OCI-LY3 (cell line): ENCODE results near the gene USP53.
"Not testable (repeated sequence)": the region's sequence is repeated elsewhere in the genome, so short reads cannot be mapped to it uniquely, and the experiment has no call there.

Source experiments
- H2AFZ ChIP-seq: fragments of 200-600, 300-600 bp; shearing (Covaris generic); 2 replicates; pipeline ENCODE4 v1.6.0; 2014; ENCODE audit warnings: antibody characterized with exemption, low read depth, low read length
- H3K27ac ChIP-seq: fragments of 200-600, 300-600 bp; sonication (generic); 2 replicates; pipeline ENCODE4 v1.5.1; 2014; ENCODE audit warnings: mild to moderate bottlenecking, low read length, moderate library complexity, mixed read lengths
- H3K27me3 ChIP-seq: fragments of 200-600, 300-600 bp; sonication (generic); 2 replicates; pipeline ENCODE4 v1.6.1; 2014; ENCODE audit warnings: low read depth, low read length, mixed read lengths
- H3K36me3 ChIP-seq: fragments of 200-600, 300-600 bp; sonication (generic); replicated peaks from 2 replicates; pipeline ENCODE3; 2014; ENCODE audit warnings: low read depth, low read length, mixed read lengths
- H3K4me1 ChIP-seq: fragments of 300-600, 200-600 bp; sonication (generic); 2 replicates; pipeline ENCODE4 v1.6.1; 2014; ENCODE audit warnings: low read length, mixed read lengths
- H3K4me2 ChIP-seq: fragments of 200-600, 300-600 bp; sonication (generic); 2 replicates; pipeline ENCODE4 v1.6.1; 2014; ENCODE audit warnings: low read length, mixed read lengths
- H3K4me3 ChIP-seq: fragments of 300-600, 200-600 bp; sonication (generic); 2 replicates; pipeline ENCODE4 v1.5.1; 2014; ENCODE audit warnings: antibody characterized with exemption, mild to moderate bottlenecking, low read length, moderate library complexity
- H3K79me2 ChIP-seq: fragments of 300-600, 200-600 bp; shearing (Covaris generic); 2 replicates; pipeline ENCODE4 v1.6.1; 2014; ENCODE audit warnings: mild to moderate bottlenecking, low read length, mixed read lengths
- H3K9ac ChIP-seq: fragments of 300-600, 200-600 bp; shearing (Covaris generic); 2 replicates; pipeline ENCODE4 v1.6.0; 2014; ENCODE audit warnings: mild to moderate bottlenecking, low read length, moderate library complexity
- H3K9me3 ChIP-seq: fragments of 200-600, 300-600 bp; shearing (Covaris generic); 2 replicates; pipeline ENCODE4 v1.6.1; 2014; ENCODE audit warnings: low read length, mixed read lengths; ENCODE audit not compliant: insufficient read depth
- H4K20me1 ChIP-seq: fragments of 200-600, 300-600 bp; sonication (generic); 2 replicates; pipeline ENCODE4 v1.6.1; 2016; ENCODE audit warnings: low read length, mixed read lengths; ENCODE audit not compliant: insufficient read depth
- EZH2phosphoT487 ChIP-seq: fragments of 200-600 bp; shearing (Covaris generic); IDR thresholded peaks from 2 replicates; pipeline ENCODE4 v1.6.1; 2018; ENCODE audit warnings: antibody characterized with exemption, mixed run types, low read depth
- TF ChIP-seq, protein P1 (sequence below): fragments of 200-600, 300-600 bp; sonication (generic); IDR thresholded peaks from 2 replicates; pipeline ENCODE4 v1.5.1; 2014; ENCODE audit warnings: antibody characterized with exemption, low read length, low read depth

Gene USP53

DNA sequence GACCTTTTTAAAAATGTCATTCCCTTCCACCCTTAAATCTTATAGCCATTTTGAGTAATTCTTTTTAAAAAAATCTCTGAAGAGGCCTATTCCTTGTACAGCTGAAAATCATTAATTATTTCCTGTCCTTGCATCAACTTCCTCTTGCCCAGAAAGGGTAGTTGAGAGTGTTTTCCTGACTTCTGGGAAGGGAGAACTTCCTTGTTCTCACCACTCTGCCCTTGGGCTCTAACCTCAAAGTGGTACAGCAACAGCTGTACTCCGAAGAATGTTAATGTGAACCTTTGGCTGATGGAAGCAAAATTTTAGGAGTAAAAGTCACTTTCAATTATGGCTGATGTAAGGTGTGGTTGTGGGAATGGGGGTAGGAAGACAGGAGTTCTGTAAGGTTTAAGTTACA lies 124.5 kb downstream of the USP53 start:
- Histone ChIP-seq H3K4me3 (no peak overlapping the region), H2AFZ (no peak overlapping the region), H3K27ac (no peak overlapping the region), H3K79me2 (no peaks in the 10 kb centered on the region), H3K4me2 (no peak overlapping the region), H3K36me3 (no peaks in the 10 kb centered on the region), H3K27me3 (no peaks in the 10 kb centered on the region), H4K20me1 (no peaks in the 10 kb centered on the region), H3K9me3 (no peaks in the 10 kb centered on the region), H3K9ac (no peak overlapping the region), H3K4me1 (no peaks in the 10 kb centered on the region)
- TF ChIP-seq, protein P1, sequence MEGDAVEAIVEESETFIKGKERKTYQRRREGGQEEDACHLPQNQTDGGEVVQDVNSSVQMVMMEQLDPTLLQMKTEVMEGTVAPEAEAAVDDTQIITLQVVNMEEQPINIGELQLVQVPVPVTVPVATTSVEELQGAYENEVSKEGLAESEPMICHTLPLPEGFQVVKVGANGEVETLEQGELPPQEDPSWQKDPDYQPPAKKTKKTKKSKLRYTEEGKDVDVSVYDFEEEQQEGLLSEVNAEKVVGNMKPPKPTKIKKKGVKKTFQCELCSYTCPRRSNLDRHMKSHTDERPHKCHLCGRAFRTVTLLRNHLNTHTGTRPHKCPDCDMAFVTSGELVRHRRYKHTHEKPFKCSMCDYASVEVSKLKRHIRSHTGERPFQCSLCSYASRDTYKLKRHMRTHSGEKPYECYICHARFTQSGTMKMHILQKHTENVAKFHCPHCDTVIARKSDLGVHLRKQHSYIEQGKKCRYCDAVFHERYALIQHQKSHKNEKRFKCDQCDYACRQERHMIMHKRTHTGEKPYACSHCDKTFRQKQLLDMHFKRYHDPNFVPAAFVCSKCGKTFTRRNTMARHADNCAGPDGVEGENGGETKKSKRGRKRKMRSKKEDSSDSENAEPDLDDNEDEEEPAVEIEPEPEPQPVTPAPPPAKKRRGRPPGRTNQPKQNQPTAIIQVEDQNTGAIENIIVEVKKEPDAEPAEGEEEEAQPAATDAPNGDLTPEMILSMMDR, result no peak
- no peak for TF ChIP-seq EZH2phosphoT487

DNA sequence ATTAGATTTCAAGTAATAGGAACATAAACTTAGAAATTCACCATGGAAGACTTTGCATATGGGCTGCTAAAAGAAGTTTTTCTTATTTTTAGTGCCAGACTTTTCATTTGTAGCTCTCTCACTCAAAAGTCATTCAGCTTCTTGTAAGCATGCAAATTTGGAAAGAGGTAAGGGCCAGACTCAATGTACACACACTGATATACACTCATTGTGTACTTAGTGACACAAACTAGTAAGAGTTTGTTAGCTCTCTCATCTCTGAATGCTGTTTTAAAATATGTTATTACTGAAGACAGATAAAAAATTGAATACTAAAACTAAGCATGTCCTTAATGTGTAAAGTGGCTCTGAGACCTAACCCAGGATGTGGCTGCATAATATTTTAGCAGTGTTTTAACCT lies 127.4 kb downstream of the USP53 start:
- H3K9me3 ChIP-seq, H3K9ac ChIP-seq, H3K4me2 ChIP-seq: not testable (repeated sequence)

DNA sequence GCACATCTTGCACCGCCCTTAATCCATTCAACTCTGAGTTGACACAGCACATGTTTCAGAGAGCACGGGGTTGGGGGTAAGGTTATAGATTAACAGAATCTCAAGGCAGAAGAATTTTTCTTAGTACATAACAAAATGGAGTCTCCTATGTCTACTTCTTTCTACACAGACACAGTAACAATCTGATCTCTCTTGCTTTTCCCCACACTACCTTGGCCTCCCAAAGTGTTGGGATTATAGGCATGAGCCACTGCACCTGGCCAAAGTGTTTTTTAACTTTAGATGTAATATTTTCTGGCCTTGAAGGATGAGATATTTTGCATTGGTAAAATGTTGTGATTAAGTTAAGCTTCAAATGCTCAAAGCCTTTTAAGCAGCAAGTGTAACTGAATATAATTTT lies 130.8 kb downstream of the USP53 start:
- H3K4me1 ChIP-seq, H3K79me2 ChIP-seq, H3K9ac ChIP-seq, H3K36me3 ChIP-seq, H3K27me3 ChIP-seq, H3K4me2 ChIP-seq, H3K9me3 ChIP-seq, H3K27ac ChIP-seq, H2AFZ ChIP-seq, H4K20me1 ChIP-seq, H3K4me3 ChIP-seq: not testable (repeated sequence)

More for the DNA sequence above, 127.4 kb downstream of the USP53 start:
- H3K27me3 ChIP-seq, H3K36me3 ChIP-seq, H3K4me3 ChIP-seq, H4K20me1 ChIP-seq, H3K27ac ChIP-seq, H3K79me2 ChIP-seq, H3K4me1 ChIP-seq, H2AFZ ChIP-seq: not testable (repeated sequence)
